GM21515 (cell line): ENCODE results near the gene MID1IP1.
A peak's percentile ranks its signal among the peaks of the same experiment; 100 is the strongest.

Source experiments
- ATAC-seq: cut with Tn5 transposase; IDR thresholded peaks from one replicate; pipeline ENCODE4 v1.9.1; 2021; ENCODE audit not compliant: unreplicated experiment

Gene MID1IP1, protein sequence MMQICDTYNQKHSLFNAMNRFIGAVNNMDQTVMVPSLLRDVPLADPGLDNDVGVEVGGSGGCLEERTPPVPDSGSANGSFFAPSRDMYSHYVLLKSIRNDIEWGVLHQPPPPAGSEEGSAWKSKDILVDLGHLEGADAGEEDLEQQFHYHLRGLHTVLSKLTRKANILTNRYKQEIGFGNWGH

DNA sequence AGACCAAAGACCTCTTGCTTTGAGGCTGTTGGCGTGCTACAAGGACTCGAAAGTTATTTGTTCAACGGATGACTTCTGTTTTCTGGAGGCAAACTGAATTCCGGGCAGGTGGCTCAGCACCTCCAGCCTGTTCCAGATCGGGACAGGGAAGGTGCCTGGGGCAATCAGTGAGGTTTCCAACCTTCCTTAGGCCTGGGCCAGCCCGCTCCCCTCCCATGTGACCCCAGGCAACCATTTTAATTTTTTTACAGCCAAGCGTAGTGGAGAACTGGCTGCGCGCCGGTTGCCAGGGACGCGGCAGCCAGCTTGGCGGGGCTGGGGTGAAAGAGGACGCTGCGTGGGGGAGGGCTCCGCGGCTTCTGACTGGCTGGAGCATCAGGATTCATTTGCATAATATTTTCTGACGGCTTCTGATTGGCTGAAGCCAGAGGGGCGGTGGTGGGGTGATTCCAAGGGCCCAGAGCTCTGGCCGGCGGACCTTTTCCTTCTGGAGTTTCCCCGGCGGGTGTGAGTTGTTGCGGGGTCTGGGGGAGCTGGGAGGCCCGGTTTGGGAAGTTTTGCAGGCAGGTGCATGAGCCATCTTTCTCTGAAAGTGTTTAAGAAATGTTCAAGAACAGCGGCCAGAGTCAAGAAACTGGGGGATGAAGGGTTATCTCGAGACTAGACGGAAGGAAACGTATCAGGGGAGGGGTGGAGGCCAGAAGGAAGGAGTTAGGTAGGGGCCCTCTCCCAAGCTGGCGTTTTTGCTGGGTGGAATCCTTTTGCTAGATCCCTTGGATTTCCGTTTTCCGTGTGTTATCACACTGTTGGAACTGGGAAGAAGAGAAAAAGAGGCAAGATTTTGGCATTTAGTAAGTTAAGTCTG is at the start of gene MID1IP1:
TSS of gene MID1IP1 (plus strand) at position 479 of the 865 bp plus-strand sequence. CDS start 3,488 bp downstream, outside the sequence.
- no peak for ATAC-seq

DNA sequence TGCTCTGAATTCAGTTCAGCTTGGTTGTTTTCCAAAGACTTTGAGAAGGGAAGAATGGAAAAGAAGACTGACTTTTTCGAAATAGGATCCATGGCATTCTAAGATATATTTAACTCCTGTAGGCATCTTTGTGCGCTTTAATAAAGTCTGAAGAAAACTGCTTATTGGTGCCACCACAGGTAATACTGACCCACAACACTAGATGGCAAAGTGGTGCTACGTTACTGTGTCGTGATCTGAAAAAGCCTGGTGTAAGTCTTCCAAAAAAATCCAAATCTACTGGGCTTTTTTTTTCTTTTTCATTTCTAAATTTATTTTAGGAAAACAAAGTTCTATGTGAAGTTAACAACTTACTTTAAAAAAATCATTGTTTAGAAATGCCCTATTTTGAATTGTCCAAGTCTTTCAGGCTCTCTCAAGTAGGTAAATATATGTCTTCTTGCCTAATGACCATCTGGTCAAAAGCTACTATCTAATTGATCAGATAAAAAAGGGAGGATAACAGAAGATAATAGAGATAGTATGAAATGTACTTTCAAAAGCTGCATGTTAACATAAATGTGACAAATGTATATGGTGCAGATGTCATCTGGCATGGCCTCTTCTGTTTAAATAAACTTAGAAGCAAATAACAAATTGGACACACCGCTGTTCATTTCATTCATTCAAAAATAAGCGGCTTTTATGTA is 47.0 kb upstream of the MID1IP1 start:
- ATAC-seq, result no peak

DNA sequence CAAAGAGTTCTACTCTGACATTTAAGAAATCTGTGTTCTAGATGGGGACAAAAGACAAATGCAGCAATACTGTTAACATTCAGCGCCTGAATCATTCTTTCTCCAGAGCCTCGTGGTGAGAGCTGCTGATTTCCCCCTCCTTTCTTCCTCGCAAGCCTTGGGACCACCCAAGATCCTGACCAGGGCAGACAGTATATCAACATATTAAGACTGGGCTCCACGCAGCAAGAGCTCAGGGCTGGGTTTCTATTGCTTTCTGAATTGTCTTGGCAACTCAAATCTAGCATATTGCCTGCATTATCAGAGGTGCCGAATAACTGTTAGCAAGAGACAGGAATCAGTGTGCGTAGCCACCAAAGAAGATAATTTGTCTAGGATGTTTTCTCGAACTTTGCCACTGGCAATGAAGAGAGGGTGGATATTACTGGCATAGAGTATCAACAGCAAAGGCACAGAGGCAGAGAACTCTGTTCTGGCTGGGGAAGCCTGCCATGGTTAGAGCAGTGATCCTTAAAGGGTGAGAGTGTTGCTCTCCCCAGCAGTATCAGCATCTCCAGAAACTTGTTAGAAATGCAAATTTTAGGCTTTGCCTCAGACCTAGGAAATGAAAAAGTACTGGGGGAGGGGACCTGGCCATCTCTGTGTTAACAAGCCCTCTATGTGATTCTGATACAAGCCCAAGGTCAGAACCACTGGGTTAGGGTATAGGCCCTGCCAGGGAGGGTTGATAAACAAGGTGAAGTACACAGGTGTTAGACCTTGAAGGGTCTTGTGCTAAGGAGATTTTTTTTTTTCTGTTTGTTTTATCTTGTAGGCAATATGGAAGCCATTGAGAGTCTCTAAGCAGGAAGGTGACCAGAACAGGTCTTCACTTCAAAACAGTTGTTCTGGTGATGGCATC is 46.2 kb upstream of the MID1IP1 start:
- ATAC-seq, result no peak

DNA sequence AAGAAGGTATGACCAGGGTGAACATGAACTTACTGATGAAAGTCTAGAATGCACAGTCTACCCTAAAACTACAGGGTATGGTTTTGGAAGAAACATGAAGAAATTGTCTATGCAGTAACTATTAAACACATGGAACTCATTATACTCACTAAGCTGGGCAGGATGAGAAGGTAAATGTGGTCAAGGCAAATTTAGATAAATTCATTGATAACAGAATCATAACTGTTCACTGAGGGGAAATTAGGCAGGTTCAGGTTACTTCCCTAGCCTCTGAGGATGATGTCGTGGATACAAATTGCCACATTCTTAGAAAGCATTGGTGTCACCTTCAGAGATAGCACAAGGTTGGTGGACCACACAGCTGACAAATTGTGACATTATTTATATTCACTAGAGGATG is 40.4 kb upstream of the MID1IP1 start:
- ATAC-seq, result no peak

DNA sequence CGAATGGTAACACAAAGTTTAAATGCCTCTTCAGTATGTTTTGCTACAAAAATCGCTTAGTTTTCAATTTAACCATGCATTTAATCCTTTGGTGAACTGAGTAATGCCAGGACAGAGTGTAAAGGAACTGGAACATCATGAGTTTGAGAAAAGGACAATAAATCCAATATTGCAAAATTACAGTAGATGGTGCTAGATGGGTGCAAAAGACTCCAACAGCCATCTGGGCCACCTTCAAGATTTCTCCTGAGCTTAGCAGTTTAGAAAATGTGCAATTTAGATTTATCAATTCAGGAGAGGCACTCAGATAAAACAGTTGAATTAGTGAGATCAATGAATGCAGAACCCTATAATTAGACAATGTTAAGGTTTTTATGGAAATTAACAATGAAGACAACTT is 33.2 kb upstream of the MID1IP1 start:
- no peak for ATAC-seq

DNA sequence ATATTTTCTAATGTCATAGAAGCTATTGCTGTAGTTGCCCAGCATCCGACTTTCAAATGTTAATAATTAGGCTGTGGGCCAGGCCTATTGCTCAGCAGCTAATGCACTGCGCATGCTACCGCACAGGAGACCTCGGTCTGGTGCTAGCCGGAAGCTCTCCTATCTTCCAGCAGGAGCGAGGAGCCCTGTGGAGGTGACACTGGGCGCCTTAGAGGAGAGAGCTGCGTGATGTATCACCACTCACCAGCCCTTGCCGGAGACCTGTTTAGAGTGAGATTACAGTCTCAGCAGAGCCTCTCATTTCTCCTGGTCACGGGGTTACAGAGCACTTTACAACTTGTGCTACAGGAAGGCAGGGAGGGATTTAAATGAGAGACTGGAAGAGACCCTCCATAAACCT is 31.1 kb upstream of the MID1IP1 start:
- ATAC-seq, result no peak

DNA sequence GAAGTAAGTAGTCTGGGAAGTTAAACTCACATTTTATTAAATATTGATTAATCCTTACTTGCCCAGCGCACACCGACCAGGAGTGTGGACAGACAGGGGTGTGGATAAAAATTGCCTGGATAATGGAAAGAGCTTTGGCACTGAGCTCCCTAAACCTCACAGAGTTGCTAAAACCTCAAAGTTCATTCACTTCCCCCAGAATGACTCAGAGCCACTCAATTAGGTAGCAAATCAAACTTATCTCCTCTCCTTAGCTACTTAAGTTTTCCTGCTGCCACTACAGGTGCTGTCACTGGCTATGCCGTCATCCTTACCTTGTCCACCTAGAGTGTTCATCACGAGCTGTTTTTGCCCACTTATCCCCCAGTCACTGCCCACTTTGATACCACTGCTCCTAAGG is 27.0 kb upstream of the MID1IP1 start:
- no peak for ATAC-seq

DNA sequence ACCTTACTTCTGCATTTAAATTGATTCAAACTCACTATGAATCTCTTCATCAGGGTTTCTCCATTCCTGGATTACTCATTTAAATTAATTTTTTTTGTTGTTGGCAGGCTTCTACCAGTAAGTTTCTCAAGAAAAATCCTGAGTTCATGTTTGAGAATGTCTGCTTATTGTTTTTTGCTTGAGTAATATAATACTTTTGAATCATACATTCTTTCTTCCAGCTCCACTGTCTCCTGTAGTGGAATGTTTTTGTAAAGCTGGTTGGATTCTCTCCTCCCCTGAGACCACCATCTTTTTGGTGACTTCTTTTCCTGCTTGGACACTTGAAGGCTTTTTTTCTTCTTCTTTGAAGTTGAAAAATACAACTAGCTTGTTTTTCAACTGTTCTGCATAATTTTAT is 4.3 kb upstream of the MID1IP1 start:
- no peak for ATAC-seq

DNA sequence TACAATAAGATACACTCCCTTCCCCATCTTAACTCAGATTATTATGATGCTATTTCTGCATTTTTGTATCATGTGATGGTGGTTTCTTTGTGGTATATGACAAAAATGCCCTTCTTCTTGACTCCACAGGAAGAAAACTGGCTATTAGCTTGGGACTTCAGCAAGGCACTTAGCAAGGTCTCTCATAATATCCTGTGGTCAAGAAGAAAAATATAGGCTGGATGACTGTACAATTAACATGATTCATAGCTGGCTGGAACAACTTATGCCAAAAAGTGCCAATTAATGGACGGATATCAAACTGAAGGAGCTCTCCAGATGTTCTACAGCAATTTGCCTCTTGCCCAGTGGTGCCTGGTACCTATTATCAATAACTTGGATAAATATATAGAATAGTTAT is 2.3 kb upstream of the MID1IP1 start:
- no peak for ATAC-seq

DNA sequence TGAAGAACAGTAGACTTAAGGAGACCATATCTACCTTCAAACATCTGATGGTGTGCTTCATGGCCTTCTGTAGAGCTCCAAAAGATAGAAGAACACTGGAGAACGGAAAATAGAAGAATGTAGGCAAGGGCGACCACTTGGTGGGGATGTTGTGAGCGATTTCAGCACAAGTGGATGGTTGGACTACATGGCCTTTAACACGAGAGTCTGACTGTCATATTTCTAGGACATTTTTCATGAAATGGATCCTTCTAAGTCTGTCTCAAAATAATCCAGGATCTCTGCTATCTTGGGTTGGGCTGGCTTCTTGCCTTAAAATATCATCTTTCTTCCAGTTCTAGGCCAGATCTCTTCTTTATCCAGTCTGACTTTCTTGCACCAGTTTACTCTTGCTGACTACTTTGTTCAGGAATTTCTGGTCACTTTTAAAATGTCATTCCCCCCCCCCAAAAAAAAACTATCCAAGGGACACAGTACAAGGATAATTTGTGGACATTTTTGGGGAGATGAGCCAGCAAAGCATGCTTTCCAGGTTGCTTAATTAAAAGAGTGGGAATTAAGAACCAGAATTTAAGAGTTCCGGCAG is 1.2 kb upstream of the MID1IP1 start:
- ATAC-seq, result no peak

DNA sequence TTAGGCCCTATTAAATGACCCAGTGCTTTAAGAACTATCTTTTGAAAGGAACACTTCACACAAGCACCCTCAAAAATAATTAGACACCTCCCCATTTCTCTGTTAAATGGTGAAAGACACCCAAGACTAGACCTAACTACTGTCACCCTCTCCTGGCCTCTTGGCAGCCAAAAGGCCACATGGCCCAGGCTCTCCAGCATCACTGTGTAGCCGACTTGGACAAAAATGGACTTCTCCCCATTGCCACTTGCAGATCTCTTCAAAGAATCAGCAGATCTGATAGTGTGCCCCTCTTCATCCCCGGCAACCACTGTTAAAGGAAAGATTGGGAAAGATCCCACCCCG is 2.0 kb downstream of the MID1IP1 start:
- ATAC-seq, result no peak

DNA sequence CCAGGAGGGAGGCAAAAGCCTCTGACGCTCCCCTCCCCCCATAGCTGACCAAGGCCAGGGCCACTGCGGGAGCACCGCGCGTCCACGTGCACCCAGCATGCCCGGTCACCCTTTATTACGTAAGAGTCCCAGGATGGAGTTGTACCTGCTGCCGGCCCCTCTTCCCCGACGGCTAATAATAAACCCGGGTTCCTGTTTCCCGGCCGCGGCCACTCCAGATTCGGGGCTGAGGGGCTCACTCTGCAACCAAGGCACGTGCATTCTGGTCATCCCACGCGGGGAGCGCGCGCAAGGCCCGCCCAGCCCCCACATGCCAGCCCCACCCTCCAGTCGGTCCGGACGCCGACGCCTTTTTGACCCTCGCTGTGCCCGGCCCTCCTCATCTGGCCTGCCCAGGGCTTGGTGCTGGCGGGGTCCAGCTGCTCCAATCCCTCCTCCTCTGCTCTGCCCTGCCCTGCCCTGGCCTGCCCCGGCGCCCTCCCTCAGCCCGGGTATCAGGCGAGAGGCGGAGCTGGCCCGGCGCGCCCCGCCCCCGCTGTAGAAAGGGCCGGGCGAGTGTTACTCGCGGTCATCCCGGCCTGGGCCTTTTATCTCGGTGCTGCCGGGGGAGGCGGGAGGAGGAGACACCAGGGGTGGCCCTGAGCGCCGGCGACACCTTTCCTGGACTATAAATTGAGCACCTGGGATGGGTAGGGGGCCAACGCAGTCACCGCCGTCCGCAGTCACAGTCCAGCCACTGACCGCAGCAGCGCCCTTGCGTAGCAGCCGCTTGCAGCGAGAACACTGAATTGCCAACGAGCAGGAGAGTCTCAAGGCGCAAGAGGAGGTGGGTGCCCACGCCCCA is 2.6 kb downstream of the MID1IP1 start:
- ATAC-seq, result peak; percentile 59

DNA sequence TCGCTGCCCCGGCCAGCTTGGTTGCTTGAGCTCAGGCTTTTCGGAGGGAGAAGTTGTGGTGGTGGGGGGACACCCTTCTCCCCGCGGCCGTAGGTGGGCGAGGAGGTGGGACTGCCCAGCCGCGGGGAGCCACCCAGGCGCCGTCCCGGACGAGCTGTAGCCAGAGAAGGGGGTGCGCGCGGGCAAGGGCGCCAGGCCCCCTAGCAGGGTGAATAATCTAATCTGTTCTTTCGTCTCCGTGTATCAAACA is 3.1 kb downstream of the MID1IP1 start:
- peak; percentile 2 for ATAC-seq

DNA sequence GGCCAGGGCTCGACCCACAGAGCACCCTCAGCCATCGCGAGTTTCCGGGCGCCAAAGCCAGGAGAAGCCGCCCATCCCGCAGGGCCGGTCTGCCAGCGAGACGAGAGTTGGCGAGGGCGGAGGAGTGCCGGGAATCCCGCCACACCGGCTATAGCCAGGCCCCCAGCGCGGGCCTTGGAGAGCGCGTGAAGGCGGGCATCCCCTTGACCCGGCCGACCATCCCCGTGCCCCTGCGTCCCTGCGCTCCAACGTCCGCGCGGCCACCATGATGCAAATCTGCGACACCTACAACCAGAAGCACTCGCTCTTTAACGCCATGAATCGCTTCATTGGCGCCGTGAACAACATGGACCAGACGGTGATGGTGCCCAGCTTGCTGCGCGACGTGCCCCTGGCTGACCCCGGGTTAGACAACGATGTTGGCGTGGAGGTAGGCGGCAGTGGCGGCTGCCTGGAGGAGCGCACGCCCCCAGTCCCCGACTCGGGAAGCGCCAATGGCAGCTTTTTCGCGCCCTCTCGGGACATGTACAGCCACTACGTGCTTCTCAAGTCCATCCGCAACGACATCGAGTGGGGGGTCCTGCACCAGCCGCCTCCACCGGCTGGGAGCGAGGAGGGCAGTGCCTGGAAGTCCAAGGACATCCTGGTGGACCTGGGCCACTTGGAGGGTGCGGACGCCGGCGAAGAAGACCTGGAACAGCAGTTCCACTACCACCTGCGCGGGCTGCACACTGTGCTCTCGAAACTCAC is 3.6 kb downstream of the MID1IP1 start:
- no peak for ATAC-seq

DNA sequence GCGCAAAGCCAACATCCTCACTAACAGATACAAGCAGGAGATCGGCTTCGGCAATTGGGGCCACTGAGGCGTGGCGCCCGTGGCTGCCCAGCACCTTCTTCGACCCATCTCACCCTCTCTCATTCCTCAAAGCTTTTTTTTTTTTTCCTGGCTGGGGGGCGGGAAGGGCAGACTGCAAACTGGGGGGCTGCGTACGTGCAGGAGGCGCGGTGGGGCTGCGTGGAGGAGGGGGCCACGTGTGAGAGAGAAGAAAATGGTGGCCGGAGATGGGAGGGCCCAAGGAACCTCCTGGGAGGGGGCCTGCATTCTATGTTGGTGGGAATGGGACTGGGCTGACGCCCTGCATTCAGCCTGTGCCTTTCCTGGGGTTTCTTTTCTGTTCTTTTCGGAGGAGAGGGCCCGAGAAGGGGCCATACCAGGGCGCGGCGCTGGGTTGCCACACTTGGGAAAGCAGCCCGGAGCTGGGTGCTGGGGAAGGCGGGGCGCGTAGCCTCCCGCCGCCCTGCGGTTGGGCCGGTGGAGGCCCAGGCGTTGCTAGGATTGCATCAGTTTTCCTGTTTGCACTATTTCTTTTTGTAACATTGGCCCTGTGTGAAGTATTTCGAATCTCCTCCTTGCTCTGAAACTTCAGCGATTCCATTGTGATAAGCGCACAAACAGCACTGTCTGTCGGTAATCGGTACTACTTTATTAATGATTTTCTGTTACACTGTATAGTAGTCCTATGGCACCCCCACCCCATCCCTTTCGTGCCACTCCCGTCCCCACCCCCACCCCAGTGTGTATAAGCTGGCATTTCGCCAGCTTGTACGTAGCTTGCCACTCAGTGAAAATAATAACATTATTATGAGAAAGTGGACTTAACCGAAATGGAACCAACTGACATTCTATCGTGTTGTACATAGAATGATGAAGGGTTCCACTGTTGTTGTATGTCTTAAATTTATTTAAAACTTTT is 4.5 kb downstream of the MID1IP1 start:
- ATAC-seq, result peak; percentile 31

DNA sequence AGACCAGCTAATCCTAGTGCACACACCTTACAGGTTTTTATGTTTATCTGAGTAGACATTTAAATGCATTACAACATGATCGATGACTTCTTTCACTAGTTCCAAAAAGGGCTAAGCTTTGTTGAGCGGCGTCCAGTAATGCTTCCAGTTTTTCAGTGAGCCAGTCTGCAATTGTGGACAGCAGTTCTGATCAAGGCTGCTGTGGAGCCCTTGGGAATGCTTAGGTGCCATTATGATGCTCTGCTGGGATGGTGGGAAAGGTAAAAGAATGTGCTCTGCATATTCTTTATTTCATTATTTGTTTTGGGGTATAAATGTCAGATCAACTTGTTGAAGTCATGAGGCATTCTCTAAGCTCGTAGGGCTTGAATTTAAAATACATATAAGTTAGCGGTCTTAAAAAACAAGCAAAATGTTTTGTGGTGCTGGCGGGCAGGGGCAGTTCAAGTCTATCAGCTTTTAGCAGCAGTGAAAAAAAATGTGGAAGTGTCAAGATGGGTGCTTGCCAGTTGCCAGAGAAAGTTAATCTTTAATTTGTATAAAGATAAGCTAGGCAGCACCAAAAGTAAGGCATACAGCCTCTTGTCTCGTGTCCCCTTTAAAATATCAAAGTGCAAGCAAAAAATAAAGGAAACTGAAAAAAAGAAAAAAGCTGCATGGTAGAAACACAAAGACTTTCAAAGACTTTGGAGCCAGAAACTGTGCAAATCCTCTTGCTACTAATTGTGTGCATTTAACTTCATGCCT is 5.8 kb downstream of the MID1IP1 start:
- ATAC-seq, result no peak

DNA sequence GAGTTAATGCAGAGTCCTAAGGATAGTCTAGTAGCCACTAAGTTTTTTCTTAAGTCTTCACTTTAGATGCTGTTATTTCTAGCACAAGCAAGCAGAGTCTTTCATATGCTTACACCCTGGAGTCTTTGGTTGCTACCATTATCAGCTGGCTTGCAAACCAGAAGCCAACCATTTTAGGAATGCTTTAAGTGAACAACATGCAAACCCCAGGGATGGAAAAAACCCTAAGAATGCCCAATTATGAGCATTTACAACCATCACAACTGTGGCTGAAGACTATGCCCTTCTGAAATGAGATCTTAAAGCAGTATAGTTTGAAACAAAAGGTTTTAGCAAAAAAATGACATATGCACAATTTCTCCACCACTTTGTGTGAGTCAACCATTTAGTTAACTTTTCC is 6.6 kb downstream of the MID1IP1 start:
- ATAC-seq, result no peak
